Activated CD4-positive, CD25-positive, alpha-beta regulatory T cell treated with anti-CD3 and anti-CD28 coated beads, Interleukin-2, amount 50 U/mL, for 16 hours (primary cell): ENCODE data around the gene IGF2BP2.
"Not testable (repeated sequence)": the region's sequence is repeated elsewhere in the genome, so short reads cannot be mapped to it uniquely, and the experiment has no call there.

Experiments used
- DNase-seq: peaks from one replicate; pipeline ENCODE4 v3.0.0-alpha.2; 2020; ENCODE audit warnings: low read depth, low spot score

The IGF2BP2 gene

GRCh38 chr3:185712337-185712736, 112.5 kb downstream of the IGF2BP2 start:
- no peak for DNase-seq

DNA sequence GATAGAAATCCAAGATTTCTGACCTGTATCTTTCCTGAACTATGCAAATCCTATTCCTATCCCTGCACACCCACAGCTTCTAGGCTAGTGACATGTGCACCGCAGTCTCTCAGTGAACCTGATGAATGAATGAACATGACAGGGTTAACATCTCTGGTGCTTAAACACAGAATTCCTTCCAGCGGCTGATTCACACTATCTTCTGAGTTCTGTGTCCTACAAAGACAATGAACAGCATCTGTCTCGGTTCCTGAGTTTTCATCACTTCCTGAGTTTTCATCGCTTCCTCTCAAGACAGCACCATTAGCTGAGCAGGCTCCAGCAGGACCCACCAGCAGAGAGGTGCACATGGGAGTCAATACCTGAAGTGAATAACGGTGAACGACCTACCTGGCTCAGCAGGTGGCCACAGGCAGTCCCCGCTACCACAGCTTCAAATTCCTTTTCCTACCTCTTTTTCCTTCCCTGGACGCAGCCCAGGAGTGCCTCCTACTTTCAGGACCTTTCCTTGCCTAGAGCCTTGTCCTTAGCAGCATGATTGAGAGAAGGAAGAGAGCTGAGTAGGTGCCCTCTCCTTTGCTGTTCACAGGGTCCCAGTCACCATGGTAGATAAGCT, 113.5 kb downstream of the IGF2BP2 start:
- no peak for DNase-seq

GRCh38 chr3:185709251-185709955, 115.4 kb downstream of the IGF2BP2 start:
- no peak for DNase-seq

- no peak for DNase-seq
These were observed 116.5 kb downstream of the IGF2BP2 start for GRCh38 chr3:185708392-185708791.

DNA sequence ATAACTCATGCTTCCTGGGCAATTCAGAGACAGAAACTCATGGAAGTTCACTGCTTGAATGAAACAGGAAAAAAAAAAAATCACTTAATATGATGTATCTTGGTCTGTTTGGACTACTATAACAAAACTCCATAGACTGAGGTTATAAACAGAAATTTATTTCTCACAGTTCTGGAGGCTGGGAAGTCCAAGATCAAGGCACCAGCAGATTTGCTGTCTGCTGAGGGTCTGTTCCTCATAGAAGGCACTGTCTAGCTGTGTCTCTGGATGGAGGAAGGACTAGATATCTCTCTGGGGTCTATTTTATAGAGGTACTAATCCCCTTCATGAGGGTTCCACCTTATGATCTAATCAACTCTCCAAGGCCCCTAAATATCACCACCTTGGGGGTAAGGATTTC, 119.3 kb downstream of the IGF2BP2 start:
- no peak for DNase-seq

DNA sequence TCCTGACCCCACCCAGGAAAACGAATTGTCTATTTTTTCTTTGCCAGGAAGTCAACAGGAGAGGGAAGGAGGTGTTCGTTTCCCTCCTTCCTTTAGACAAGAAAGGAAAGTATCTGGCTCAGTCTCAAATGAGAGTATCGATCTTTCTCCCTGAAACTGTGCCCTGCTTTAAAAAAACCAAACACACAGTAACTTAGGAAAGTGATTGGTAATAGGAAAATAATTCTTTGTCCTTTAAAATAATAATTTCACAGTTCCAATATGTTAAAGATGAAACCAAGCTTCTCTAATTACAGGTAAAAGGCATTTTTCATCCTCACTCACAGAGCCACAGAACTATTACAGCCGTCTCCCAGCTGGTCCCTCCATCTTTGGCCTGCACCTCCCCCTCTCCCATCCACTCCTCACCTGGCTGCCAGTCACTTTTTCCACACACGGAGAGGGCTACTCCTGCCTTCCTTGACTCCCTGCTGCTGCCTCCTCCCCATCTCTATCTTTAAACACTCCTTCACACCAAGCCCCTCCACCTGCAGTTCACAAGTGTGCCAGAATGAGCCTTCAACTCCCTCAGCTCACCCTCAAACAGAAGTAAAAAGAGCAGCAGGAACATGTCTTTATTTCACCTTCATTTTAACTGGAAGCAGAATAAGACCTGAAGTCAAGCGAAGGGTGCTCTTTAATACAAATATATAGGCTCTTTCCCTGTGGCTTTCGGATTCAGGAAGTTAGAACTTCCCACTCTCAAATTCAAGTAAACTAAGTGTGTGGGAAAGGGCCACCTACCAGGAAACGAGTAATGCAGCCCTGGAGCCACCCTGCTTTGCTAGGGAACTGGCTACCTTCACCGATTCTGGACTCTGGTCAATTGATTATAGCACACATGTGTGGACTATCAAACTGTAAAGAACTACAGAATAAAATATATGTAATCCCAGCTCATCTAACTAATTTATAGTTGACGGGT, 122.3 kb downstream of the IGF2BP2 start:
- no peak for DNase-seq

DNA sequence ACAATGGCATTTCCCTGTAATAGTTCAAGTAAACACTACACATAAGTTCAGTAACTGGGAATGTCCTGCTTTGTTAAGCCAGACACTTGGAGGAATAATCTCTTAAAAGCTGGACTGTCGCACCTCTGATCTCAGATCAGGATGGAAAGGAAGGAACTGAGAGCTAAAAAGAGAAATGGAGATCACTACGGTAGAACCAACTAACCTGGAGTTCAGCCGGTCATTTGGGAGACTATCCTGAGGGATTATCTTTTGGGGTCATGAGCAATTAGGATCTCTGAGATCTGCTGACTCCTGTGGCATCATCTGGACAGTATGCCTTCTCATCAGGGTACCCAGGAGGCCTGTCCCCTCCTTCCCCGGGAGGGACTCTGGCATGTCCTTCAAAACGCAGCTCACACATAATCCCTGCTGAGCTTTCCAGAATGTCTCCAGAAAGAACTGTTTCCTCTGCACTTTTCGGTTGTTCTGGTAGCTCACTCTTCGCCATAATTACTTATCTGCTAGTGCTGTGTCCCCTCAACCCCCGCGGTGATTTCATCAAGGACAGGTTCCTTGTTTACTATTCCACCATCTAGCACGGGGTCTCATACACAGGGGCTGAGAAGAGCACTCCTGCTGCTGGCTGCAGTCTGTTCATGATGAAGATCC, 123.1 kb downstream of the IGF2BP2 start:
- DNase-seq = no peak

GRCh38 chr3:185699927-185700326, 124.9 kb downstream of the IGF2BP2 start:
- no peak for DNase-seq

- not testable (repeated sequence) for DNase-seq
These were observed 127.6 kb downstream of the IGF2BP2 start for GRCh38 chr3:185697228-185697627.

DNA sequence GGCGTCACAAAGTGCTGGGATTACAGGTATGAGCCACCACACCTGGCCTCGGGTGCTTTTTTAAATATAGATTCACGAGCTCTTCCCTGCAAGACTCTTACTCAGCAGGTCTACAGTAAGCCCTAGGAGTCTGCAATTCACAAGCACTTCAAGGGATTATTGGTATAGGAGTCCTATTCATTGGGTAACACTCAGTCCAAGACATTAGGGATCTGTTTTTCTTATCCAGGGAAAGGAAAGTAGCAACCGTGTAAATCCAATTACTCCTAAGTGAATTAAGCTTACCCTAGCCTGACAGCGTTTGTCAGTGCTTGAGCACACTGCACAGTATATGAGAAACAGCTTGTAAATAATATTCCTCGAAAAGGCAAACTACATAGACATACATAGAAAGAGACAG, 128.8 kb downstream of the IGF2BP2 start:
- no peak for DNase-seq

GRCh38 chr3:185693985-185694653, 130.7 kb downstream of the IGF2BP2 start:
- no peak for DNase-seq

- no peak for DNase-seq
These were observed 133.2 kb downstream of the IGF2BP2 start for GRCh38 chr3:185691622-185692021.

GRCh38 chr3:185687271-185687878, 137.5 kb downstream of the IGF2BP2 start:
- no peak for DNase-seq

DNA sequence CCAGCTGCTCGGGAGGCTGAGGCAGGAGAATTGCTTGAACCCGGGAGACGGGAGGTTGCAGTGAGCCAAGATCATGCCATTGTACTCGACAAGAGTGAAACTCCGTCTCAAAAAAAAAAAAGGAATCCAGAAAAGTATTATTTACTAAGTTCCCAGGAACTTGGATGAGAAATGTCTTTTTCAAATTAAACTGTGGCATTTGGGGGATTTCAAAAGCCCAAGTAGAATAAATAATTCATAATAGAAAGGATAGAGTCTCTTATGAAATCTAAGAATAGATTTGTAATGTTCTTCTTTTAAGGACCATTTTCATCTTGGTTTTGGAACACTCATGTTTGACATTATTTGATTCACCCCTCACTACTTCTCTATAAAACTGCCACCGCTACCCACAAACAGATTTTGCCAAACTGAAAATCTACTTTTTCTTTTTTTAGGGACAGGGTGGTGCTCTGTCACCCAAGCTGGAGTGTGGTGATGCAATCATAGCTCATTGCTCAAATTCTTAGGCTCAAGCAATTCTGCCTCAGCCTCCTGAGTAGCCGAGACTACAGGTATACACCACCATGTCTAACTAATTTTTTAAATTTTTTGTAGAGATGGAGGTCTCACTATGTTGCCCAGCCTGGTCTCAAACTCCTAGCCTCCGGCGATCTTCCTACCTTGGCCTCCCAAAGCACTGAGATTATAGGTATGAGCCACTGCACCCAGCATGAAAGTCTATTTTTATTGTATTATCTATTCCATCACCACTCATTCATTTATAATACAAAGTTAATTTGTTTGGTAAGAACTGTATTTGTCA, 139.4 kb downstream of the IGF2BP2 start:
- no peak for DNase-seq

- DNase-seq = no peak
These were observed 144.6 kb downstream of the IGF2BP2 start for GRCh38 chr3:185680231-185680630.

- no peak for DNase-seq
These were observed 146.8 kb downstream of the IGF2BP2 start for GRCh38 chr3:185678027-185678426.

DNA sequence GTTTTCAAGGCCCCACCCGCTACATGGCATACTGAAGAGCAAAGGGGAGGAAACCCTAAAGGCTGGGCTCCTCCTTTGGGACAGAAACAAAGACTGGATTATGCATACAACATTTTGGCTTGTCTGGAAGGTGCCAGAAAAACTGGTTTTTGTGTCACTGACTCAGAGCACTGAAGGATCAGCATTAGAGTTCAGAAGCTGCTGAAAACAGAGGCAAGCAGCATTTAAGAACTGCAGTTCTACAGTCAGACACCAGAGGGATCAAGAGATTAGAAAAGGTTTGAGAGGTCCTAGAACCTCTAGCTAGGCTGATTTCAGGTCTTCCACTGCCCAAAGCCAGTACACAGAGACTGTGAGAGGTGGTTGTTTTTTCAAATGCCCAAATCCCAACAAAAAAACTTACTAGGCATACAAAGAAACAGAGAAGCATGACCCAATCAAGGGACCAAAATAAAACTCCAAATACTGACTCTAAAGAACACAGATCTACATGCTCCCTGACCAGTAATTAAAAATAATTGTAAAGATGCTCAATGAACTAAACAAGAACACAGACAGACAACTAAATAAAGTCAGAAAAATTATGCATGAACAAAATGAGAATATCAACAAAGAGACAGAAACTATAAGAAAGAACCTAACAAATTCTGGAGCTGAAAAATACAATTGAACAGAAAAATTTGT, 147.6 kb downstream of the IGF2BP2 start:
- no peak for DNase-seq

DNA sequence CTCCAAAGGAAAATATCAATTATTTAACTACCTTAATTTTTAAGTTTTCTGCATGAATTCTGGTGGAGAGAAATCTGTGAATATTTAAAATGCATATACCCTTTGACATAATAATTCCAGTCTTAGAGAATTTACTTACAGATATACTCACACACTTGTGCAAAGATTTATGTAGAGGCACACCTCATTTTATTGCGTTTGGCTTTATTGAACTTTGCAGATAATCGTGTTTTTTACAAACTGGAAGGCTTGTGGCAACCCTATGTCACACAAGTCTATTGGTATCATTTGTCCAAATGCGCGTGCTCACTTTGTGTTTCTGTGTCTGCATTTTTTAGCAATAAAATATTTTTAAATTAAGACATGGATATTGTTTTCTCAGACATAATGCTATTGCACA, 157.3 kb downstream of the IGF2BP2 start:
- no peak for DNase-seq

DNA sequence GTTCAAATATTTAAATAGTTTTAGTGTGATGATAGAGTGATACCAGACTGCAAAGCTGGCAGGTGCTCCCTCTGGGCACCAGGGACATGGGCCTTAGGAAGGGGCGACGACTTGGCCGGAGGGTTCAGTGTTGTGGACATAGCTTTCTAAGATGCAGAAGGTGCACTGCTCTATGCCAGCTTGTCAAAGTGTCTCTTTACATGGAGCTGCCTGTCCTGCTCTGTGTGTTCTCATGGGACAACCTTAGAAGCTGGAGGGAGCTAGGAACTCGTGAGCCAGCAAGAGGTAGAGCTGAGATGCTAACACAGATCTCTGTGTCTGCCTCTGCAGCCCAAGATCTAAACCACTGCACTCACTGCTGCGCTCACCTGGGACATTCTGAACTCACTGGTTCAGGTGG, 160.9 kb downstream of the IGF2BP2 start:
- DNase-seq = no peak
